Keratinocyte (primary cell): Measurements from ENCODE around the gene HOPX.

ENCODE experiments used
- CTCF ChIP-seq, 3 experiments: IDR thresholded peaks in 1 of 3; conservative IDR thresholded peaks in 1 of 3; optimal IDR thresholded peaks in 1 of 3; 2 replicates in 2 of 3; 3 replicates in 1 of 3; pipeline versions ENCODE3 to v1.5.1; 2011; ENCODE audit warnings: low read length in 3 of 3, mild to moderate bottlenecking in 3 of 3, moderate library complexity in 2 of 3, control low read depth in 1 of 3, inconsistent platforms in 1 of 3; ENCODE audit not compliant: insufficient read depth in 2 of 3; ENCODE audit errors: extremely low read depth in 1 of 3
- EZH2 ChIP-seq: IDR thresholded peaks from one replicate; pipeline ENCODE4 v1.6.1; 2012; ENCODE audit warnings: inconsistent platforms, mild to moderate bottlenecking, low read length, moderate library complexity

DNA sequence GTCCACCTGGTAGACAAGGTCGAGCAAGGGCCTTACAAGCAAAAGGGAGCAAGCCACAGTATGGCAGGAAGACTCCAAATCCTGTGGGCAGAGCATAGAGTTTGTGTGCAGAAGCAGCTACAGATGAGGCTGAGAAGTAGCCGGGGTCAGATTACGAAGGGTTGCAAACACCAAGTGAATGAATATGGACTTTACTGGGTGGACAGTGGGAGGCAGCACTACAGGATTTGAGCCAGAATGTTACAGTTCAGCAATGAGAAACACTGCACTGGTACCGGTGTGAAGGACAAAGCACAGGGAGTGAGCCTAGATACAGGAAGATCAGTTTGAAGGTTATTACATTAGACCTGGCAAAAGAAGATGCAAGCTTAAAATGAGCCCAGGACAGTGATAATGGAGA, 46.1 kb upstream of the HOPX start:
- TF ChIP-seq CTCF (optimal IDR thresholded peaks at IDR 0.05 in 1 of 3, IDR thresholded peaks at IDR 0.05 in 1 of 3, conservative IDR thresholded peaks at IDR 0.05 in 1 of 3; ENCODE audit: extremely low read depth in 1 of 3, insufficient read depth in 2 of 3, low read length in 3 of 3) (no peak), EZH2 (no peak)
